DMS153 treated with DMSO at 0.1 percent for 48 hours (cell line): ENCODE measurements around the gene SNU13.
"Not testable (repeated sequence)": the region's sequence is repeated elsewhere in the genome, so short reads cannot be mapped to it uniquely, and the experiment has no call there.

Experiments
- DNase-seq: peaks from one replicate; lab custom pipeline; 2025; ENCODE audit not compliant: unreplicated experiment; lab: John Stamatoyannopoulos, UW

Gene SNU13

DNA sequence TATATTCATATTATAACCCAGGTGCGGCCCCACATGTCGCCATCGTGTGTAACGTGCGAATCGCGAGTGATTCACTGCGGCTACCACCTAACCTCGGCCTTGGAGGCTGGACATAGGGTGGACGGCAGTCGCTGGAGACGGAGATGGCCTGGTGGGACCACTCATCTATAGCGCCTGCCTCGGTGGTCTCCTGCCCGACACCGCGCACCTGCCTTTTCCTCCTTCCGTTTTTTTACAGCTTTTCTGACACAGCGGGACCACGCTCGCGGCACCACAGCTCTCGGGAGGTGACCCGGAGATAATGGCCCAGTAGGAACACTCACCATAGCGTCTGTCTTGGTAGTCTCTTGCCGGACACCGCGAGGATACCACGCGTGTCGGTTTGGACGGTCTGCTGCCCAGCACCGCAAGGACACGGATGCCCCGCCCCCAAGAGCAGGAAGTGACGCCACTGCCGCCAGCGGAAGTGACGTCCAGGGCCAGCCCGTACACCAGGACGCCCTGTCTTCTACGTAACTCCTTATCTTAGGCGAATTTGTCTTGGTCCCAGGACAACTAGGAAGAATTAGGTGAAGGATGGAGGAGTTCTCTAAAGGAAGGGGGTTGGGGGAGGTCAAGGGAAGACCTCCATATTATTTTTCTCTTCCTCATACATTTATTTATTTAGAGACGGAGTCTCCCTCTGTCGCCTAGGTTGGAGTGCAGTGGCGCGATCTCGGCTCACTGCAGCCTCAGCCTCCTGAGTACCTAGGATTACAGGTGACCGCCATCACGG, 6.4 kb downstream of the SNU13 start:
- DNase-seq = peak; percentile 51

DNA sequence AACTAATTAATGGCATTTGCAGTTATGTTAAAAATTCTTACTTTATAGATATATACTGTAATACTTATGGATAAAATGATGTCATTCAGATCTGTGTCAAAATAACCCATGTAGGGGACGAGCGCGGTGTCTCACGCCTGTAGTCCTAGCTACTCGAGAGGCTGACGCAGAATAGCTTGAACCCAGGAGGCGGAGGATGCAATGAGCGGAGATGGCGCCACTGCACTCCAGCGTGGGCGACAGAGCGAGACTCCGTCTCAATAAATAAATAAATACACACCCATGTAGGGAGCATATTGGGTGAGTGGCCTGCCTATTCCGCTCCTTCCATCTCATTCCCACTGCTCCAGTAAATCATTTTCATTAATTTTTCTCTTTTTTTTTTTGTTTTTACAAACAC, 7.1 kb downstream of the SNU13 start:
- no peak for DNase-seq

DNA sequence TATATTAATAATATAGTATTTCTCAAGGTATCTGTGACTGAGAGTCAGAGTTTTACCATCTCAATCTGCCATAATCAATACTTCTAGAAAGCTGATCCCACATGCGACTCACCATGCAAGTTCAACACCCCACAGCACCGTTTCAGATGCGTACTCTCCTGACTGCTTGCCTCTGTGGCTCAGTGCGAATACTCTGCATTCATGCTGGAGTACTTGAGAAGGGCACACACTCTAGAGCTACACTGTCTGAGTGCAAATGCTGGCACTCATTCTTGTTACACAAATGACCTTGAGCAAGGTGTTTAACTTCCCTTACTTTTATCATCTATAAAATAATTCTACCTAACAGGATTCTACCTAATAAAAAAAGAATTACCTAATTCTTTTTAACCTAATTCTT, 12.5 kb downstream of the SNU13 start:
- no peak for DNase-seq

DNA sequence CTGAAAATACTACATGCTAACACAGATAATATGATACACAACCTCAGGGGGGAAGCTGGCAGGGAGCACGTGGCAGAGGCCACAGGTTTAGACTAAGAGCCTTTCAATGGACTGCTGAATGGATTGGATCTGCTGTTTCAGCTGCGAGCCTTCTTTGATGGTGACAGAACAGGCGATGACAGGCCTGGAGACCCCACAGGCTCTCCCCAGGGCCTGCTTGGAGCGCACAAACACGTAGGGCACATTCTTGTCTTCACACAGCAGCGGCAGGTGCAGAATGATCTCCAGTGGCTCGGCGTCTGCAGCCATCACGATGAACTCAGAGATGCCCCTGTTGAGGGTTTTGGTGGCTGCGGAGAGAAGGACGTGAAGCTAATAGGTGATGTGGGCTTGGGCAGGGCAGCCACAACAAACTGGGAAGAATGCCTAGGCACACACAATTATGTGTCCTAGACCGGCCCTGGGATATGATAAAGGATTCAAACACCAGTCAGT, 13.8 kb downstream of the SNU13 start:
- DNase-seq = no peak

DNA sequence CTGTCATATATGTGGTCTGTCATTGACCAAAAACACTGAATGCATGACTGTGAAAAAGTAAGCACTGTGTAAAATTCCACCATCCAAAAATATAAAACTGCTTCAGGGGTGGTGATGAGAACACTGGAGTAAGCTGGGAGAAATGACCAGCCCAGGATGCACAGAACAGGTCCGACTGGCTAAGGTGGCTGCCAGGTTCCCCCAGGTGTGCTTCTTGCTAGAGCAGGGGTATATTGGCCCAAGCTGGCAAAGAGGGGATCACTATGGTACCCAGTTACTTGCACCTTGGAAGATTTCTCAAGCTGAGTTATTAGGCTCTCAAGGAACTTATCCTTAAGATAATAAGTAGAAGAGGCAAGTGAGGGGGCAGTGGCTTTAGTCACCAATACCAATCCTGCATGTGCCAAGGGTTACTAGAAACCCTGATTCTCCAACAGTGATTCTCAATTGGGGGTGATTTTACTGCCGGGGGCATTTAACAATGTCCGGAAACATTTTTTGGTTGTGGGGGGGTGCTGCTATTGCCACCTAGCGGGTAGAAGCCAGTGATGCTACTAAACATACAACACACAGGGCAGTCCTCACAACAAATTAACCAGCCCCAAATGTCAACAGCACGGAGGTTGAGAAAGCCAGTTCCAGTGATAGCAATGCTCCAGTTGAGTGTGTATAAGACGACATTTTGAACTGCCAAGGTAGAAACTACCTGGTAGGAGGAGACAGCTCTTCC, 15.7 kb downstream of the SNU13 start:
- no peak for DNase-seq

DNA sequence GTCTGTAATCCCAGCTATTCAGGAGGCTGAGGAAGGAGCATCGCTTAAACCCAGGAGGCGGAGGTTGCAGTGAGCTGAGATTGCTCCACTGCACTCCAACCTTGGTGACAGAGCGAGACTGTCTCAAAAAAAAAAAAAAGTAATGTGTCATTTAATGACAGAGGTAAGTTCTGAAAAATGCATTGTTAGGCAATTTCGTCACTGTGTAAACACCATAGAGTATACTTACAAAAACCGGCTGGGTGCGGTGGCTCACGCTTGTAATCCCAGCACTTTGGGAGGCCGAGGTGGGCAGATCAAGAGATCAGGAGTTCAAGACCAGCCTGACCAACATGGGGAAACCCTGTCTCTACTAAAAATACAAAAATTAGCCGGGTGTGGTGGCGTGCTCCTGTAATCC, 16.6 kb downstream of the SNU13 start:
- not testable (repeated sequence) for DNase-seq

DNA sequence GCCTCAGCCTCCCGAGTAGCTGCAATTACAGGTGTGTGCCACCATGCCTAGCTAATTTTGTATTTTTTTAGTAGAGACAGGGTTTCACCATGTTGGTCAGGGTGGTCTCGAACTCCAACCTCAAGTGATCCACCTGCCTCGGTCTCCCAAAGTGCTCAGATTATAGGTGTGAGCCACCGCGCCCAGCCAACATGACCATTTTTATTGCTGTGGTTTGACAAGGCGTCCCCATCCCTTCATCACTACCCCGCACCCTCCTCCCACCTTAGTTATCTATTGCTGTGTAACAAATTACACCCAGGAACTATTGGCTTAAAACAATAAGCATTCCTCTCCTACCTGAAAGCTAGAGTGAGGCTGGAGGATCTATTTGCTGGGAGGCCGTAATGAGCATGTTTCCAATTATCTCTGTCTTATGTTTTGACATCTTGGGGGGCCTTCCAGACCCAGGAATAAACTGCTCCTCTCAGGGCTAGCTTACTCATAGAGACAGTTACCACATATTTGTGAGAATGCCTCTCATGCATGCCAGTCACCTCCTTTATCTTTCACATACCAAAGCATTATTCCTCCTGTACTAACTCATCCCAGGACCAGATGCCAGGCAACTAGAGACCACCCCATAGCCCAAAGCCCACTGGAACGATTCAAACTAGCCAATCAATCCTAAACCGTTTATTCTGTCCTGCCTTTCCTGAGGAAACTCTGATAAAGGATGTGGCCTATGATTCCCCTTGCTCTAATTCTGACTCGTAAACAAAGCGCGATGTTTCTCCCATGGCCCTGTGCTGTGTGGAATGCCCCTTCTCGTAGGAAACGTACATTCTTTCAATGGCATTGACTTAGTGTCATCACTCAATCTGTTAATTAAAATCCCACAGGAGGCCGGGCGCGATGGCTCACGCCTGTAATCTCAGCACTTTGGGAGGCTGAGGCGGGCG, 19.4 kb downstream of the SNU13 start:
- no peak for DNase-seq

DNA sequence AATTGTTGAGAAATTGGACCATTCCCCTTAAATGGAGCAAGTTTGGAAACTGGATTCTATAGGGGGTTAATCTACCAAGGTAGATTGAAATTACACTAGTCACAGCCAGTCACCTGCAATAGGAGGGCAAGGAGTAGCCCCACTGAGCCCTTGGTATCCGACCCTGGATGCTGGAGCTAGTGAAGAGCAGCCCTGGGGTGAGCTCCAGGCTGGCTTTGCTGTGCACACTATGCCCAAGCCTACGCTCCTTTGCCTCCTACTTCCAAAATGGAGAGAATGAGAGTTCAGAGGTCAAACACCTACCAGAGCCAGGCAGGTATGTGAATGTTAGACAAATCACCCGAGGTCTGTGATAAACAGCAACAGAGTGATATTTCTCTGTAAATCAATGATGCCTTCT, 23.7 kb downstream of the SNU13 start:
- no peak for DNase-seq

DNA sequence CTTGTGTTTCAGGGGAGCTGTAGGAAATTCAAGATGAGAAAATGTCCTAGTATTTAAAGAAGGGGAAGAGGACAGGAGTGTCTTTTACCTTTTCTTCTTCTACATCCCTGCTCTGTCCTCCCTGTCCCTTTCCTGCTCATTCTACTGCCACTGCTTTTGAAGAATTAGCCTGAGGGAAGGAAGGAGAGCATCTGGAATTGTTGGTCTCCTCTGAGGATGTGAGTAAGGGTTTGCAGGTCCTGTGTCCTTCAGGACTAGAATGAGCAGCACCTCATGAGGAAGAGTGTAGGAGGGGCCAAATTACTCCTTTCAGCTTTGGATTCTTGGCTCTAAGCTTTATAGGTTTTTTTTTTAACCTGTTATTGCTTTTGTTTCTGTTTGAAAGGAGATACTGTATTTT, 24.2 kb downstream of the SNU13 start:
- DNase-seq = no peak

DNA sequence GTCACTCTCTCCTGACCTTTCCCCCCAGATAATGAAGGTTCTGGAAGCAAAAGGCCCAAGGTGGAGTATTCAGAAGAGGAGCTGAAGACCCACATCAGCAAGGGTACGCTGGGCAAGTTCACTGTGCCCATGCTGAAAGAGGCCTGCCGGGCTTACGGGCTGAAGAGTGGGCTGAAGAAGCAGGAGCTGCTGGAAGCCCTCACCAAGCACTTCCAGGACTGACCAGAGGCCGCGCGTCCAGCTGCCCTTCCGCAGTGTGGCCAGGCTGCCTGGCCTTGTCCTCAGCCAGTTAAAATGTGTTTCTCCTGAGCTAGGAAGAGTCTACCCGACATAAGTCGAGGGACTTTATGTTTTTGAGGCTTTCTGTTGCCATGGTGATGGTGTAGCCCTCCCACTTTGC, 25.1 kb downstream of the SNU13 start:
- DNase-seq = not testable (repeated sequence)

DNA sequence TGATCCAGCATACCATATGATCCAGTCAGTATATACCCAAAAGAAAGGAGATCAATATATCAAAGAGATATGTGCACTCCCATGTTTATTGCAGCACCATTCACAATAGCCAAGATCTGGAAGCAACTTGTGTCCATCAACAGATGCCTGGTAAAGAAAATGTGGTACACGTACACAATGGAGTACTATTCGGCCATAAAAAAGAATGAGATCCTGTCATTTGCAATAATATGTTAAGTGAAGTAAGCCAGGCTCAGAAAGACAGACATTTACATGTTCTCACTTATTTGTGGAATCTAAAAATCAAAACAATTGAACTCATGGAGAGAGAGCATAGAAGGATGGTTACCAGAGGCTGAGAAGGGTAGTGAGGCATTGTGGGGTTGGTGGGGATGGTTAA, 27.0 kb downstream of the SNU13 start:
- DNase-seq = no peak

DNA sequence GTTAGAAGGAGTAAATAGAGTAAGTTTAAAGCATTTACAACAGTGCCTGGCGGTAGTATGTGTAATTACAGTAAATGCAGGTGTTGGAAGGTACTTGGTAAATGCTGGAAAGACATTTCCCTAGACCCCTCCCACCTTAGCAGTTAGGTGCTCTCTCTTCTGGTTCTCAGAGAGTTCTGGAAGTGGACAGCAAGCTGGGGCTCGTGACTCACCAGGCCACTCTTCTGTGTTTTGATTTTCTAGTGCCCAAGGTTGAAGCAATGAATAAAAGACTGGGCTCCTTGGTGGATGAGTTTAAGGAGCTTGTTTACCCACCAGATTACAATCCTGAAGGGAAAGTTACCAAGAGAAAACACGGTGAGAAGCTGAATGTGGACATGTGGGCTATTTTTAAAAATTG, 27.6 kb downstream of the SNU13 start:
- no peak for DNase-seq

DNA sequence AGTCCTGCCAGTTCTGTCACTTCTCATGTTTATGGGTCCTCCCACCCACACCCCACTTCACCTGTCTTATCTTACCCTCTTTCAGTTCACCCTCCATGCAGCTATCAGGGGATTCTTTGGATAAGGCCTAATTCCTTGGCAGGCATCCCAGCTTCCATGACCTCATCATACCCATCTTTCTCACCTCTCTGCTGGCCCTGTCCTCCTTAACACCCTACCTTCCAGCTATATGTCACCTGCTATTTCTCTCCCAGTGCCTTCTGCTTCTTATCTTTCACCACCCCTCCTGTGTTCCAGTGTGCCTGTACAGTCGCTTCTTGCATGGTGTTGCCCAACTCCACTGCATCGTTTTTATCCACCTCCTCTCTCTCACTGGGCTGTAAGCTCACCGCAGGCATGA, 28.3 kb downstream of the SNU13 start:
- no peak for DNase-seq

DNA sequence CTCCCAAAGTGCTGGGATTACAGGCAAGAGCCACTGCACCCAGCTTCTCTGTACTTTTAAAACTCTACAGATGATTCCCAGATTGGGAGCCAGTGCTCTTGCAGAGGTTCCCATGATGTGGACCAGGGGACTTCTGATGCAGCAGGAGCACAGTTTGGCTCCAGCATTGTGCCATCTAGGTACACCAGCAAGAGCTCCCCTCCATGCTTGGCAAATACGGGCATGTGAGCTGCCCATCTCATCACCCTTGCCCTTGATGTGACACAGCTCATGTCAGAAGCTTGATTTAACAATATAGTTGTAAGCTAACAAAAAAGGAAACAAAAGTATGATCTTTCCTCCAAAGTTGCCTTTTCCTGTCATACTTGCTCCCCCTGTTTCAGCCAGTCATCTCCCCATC, 28.7 kb downstream of the SNU13 start:
- no peak for DNase-seq

DNA sequence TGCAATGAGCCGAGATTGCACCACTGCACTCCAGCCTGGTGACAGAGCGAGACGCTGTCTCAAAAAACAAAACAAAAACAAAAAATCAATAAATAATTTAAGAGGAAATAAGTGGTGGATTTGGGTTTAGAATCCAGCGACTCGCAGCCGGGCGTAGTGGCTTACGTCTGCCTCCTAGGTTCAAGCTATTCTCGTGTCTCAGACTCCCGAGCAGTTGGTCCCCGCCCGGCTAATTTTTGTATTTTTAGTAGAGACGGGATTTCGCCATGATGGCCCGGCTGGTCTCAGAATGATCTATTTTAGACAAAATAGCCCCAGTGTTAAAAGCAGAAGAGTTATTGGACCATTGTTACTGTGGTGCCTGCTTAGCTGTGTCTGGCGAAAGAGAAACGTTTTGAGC, 29.8 kb downstream of the SNU13 start:
- no peak for DNase-seq

DNA sequence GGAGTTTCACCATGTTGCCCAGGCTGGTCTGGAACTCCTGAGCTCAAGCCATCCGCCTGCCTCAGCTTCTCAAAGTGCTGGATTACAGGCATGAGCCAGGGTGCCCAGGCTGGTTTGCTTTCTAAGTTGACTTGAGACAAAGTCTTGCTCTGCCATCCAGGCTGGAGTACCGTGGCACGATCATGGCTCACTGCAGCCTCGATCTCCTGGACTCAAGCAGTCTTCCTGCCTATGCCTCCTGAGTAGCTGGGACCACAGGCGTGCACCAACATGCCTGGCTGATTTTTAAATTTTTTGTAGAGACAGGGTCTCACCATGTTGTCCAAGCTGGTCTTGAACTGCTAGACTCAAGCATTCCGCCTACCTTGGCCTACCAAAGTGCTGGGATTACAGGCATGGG, 31.0 kb downstream of the SNU13 start:
- DNase-seq = no peak

DNA sequence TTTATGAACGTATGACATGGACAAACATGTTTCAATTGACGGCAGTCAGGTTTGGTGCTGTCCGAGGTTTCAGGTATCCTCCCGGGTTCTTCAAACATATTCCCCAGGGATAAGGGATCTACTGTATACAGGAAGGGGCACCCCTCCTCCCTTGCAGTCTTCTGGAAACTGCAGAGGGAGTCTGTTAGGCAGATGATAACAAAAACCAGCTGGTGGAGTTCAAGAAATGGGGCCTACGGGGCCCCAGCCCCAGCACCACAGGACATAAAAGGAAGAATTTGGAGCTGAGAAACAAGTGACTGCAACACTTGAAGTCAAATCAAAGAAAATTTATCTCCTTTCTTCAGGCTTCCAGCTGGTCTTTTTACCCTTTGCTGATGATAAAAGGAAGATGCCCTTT, 32.1 kb downstream of the SNU13 start:
- no peak for DNase-seq

DNA sequence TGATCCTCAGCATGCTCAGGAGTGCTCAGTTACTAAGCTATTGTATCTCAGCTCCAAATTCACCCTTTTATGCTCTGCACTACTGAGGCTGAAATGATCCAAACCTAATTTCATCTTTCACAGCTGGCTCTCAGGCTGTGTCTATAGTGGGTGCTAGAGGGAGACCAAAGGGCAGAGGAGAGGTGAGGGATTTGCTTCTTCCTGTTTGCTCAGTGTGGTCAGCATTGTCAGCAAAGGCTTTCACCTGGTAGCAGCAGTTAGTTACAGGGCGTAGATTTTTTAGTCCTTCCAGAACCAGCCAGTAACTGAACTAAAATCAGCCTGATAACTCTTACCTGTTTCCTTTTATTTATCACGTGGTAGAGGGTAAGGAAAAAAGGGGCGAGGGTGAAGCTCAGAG, 34.3 kb downstream of the SNU13 start:
- DNase-seq = no peak

DNA sequence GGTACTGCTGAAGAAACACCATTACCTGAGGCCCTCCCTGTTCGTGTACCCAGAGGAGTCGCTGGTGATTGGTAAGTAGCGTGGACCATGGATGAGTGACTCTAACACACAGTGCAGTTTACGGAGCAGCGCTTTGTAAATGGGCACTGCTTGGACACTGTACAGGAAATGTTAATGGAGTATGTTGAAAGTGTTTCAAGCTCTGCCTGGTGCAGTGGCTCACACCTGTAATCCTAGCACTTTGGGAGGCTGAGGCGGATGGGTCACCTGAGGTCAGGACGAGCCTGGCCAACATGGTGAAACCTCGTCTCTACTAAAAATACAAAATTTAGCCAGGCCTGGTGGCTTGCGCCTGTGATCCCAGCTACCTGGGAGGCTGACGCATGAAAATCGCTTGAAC, 37.8 kb downstream of the SNU13 start:
- DNase-seq = no peak

DNA sequence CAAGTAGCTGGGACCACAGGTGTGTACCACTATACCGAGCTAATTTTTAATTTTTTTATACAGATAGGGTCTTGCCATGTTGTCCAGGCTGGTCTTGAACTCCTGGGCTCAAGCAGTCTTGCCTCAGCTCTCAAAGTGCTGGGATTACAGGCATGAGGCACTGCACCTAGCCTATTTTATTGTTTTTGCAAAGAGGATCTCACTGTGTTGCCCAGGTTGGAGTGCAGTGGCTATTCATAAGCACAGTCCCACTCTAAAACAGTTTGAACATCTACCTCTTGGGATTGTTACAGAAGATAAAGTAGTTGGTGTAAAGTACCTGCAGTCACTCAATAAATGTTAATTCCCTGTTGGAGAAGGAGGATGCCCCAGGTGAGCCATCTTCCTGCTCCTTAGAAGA, 38.4 kb downstream of the SNU13 start:
- no peak for DNase-seq

DNA sequence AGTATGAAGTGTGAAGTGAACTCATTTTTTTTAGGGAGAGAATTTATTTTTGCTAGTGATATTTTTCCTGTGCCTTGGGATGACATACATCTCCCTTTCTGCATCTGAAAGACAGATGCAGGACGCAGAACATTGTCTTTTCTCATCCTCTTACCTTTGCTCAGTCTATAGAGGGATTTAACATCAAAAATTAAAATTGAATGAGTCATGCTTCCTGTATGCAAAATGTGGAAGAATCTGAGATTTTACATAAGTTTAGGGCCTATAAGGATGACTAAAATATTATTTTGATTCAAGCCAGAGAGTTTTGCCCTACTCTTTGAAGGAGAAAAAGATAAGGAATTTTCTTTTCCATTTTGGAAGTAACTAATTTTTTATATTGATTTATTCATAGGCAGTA, 40.2 kb downstream of the SNU13 start:
- DNase-seq = no peak

DNA sequence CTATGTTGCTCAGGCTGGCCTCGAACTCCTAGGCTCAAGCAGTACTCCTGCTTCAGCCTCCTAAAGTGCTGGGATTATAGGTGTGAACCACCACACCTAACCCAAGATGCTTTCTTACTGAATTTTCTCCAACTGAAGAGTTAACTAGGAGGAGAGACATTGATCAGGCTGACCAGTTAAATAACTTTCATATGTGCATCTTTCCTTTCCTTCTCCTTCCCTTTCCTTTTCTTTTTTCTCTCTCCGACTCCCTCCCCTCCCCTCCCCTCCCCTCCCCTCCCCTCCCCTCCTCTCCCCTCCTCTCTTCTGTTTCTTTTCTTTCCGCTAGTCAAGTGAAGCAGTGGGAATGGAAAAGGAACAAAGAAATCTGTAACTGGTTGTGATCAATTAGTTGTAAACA, 40.9 kb downstream of the SNU13 start:
- no peak for DNase-seq
